NCI-H510A treated with DMSO at 0.1 percent for 48 hours (cell line): ENCODE results near the gene EXOC6.

Experiments used
- DNase-seq: peaks from one replicate; lab custom pipeline; 2025; lab: John Stamatoyannopoulos, UW

Gene EXOC6

GRCh38 chr10:92848441-92849233 lies at the start of gene EXOC6:
Gene EXOC6 (plus strand): TSS chr10:92848520. CDS start chr10:92848534, 14 bp downstream.
- DNase-seq = peak; percentile 52

GRCh38 chr10:92799568-92799967 lies 48.8 kb upstream of the EXOC6 start:
- DNase-seq = no peak

GRCh38 chr10:92800134-92800733 lies 48.1 kb upstream of the EXOC6 start:
- peak; percentile 82 for DNase-seq

GRCh38 chr10:92801978-92802872 lies 46.1 kb upstream of the EXOC6 start:
- DNase-seq = no peak

GRCh38 chr10:92809840-92810239 lies 38.5 kb upstream of the EXOC6 start:
- DNase-seq = no peak

- no peak for DNase-seq
Observed at GRCh38 chr10:92810934-92811532, 37.3 kb upstream of the EXOC6 start.

- no peak for DNase-seq
Observed at GRCh38 chr10:92811986-92812385, 36.3 kb upstream of the EXOC6 start.

GRCh38 chr10:92813979-92814378 lies 34.3 kb upstream of the EXOC6 start:
- no peak for DNase-seq

- no peak for DNase-seq
Observed at GRCh38 chr10:92814790-92815189, 33.5 kb upstream of the EXOC6 start.

- no peak for DNase-seq
Observed at GRCh38 chr10:92816091-92816531, 32.2 kb upstream of the EXOC6 start.

- DNase-seq = no peak
Observed at GRCh38 chr10:92822060-92822634, 26.2 kb upstream of the EXOC6 start.

- DNase-seq = no peak
Observed at GRCh38 chr10:92822964-92823363, 25.4 kb upstream of the EXOC6 start.

- DNase-seq = no peak
Observed at GRCh38 chr10:92826061-92826460, 22.3 kb upstream of the EXOC6 start.

- no peak for DNase-seq
Observed at GRCh38 chr10:92826504-92826903, 21.8 kb upstream of the EXOC6 start.

GRCh38 chr10:92829042-92829785 lies 19.1 kb upstream of the EXOC6 start:
- no peak for DNase-seq

- DNase-seq = no peak
Observed at GRCh38 chr10:92829786-92830377, 18.4 kb upstream of the EXOC6 start.

- no peak for DNase-seq
Observed at GRCh38 chr10:92830478-92831389, 17.6 kb upstream of the EXOC6 start.

GRCh38 chr10:92832121-92832520 lies 16.2 kb upstream of the EXOC6 start:
- DNase-seq = no peak

- DNase-seq = no peak
Observed at GRCh38 chr10:92832998-92833650, 15.2 kb upstream of the EXOC6 start.
